HG03460 (cell line): ENCODE results near the gene NRG3.
"Not testable (repeated sequence)": the region's sequence is repeated elsewhere in the genome, so short reads cannot be mapped to it uniquely, and the experiment has no call there.

Experiments
- ATAC-seq: cut with Tn5 transposase; IDR thresholded peaks from one replicate; pipeline ENCODE4 v1.9.1; 2021; ENCODE audit not compliant: unreplicated experiment

The NRG3 gene

DNA sequence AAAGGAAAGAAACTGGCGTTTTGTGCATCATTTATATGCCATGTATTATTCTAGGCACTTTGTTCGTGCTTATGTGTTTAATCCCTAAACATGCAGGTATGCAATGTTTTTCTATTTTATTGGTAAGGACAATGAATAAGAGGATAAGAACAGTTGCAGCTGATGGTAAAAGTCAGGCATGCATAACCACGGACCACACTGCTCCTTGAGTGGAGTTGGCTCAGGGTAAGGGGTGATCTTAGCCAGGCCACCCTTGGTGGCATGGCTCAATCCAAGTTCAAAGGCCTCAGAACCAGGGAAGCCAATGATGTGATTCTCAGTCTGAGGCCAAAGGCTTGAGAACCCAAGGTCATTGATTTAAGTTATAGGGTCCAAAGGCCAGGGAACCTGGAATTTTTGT, 1068.1 kb downstream of the NRG3 start:
- ATAC-seq = no peak

GRCh38 chr10:82949816-82950575, 1075.0 kb downstream of the NRG3 start:
- no peak for ATAC-seq

DNA sequence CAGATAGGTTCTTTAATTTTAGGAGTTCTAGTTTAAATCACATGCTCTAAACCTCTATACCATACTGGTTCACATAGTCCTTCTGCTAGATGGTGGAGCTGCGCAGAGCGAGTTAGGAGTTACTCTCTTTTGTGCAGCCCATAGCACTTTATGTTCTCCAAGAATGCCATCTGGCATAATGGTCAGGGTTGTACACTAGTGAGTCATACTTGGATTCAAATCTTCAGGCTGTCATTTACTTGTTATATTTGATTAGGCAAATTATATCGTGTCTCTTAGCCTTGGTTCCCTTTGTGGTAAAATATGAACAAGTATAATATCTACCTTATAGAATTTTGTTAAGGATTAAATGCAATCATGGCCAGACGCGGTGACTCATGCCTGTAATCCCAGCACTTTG, 1078.3 kb downstream of the NRG3 start:
- no peak for ATAC-seq

DNA sequence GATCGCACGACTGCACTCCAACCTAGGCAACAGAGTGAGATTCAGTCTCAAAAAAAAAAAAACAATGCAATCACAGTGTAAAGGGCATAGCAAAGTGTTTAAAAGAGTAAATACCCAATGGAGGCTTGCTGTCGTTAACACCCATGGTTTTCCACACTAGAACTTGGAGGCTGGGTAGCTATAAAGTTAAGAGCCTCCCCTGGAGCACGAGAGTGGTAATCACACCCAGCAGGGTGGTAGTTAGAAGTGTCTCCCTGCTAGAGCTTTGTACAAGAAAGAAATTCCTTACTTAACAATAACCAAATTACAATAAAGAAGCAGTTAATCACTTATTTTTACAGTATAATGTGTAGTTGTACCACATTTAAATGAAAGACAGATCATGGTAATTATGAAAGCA, 1078.9 kb downstream of the NRG3 start:
- no peak for ATAC-seq

DNA sequence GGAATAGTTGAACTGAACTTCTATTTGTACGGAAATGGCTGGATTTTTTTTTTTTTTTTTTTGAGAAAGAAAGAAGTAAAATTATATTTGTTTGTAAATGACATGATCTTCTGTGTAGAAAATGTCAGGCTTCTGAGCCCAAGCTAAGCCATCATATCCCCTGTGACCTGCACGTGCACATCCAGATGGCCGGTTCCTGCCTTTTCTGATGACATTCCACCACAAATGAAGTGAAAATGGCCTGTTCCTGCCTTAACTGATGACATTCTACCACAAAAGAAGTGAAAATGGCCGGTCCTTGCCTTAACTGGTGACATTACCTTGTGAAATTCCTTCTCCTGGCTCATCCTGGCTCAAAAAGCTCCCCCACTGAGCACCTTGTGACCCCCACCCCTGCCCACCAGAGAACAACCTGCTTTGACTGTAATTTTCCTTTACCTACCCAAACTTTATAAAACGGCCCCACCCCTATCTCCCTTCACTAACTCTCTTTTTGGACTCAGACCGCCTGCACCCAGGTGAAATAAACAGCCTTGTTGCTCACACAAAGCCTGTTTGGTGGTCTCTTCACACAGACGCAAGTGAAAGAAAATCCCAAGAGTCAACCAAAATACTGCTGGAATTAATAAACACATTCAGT, 1085.5 kb downstream of the NRG3 start:
- not testable (repeated sequence) for ATAC-seq

DNA sequence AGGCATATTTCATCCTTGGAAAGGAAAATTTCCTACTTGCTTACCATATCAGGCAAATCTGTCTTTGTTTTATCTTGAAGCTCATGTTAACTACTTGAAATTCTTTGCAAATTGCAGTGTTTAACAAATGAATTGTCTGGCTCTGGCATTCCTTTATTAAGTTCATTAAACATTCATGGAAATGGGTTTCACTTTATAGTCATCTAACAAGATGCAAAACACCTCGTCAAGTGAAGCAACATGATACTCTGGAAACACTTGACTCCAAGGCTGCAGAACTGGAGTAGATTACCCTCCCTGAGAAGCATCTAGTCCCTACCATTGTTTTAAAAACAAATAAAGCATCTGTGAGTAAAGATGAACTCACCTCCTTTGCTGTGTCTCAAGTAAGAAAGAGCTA, 1086.9 kb downstream of the NRG3 start:
- no peak for ATAC-seq

- ATAC-seq = no peak
These were observed 1091.1 kb downstream of the NRG3 start for GRCh38 chr10:82966130-82966529.

DNA sequence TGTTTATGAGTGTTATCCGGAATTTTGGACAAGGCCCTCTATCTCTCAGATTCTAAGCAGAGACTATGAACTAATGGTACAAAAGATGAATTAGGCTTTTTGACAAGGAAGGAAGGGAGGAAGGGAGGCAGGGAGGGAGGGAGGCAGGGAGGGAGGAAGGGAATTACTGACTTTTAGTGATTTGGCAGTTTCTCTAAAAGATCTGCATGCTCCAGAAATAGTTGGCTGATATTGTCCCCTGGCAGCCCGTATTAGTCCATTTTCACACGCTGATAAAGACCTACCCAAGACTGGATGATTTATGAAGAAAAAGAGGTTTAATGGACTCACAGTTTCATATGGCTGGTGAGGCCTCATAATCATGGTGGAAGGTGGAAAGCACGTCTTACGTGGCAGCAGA, 1093.5 kb downstream of the NRG3 start:
- ATAC-seq = no peak

- ATAC-seq = no peak
These were observed 1094.4 kb downstream of the NRG3 start for GRCh38 chr10:82969405-82969804.

- ATAC-seq = no peak
These were observed 1105.3 kb downstream of the NRG3 start for GRCh38 chr10:82980321-82980720.

- no peak for ATAC-seq
These were observed 1106.2 kb downstream of the NRG3 start for GRCh38 chr10:82981137-82981723.

DNA sequence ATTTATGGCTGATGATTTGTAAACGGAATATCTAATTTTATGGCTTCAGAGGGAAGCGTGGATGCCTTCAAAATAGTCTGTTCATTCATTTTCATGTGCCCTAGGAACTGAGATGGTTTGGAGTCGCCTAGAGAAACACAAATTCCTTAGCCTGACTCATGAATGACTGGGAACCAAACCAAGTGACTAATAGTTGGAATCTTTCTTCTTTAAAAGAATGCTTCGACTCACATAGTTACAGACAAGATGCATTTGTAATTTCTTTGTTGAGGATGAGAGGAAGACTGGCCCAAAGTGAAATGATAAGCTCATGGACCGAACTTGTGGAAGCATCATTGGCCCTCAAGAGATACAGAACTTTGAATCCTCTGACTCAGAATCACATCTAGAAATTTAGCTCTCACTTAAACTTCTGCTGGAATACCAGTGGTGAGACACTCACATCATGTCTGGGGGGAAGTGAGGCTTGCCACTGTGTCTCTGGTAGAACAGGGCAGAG, 1107.2 kb downstream of the NRG3 start:
- no peak for ATAC-seq

- ATAC-seq = no peak
These were observed 1111.2 kb downstream of the NRG3 start for GRCh38 chr10:82986216-82986615.

DNA sequence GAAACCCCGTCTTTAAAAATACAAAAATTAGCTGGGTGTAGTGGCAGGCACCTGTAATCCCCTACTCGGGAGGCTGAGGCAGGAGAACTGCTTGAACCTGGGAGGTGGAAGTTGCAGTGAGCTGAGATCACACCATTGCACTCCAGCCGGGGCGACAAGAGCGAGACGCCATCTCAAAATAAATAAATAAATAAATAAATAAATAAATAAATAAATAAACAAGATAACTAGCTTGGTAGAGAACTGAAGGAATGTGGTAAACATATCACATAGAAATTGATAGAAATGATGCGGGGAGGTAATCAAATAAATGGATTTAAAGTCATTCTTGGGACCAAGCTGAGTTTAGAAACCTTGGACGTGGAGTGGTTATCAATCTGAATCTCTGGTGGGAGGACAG, 1131.5 kb downstream of the NRG3 start:
- ATAC-seq = not testable (repeated sequence)

GRCh38 chr10:83007510-83007909, 1132.5 kb downstream of the NRG3 start:
- no peak for ATAC-seq

GRCh38 chr10:83012866-83013265, 1137.9 kb downstream of the NRG3 start:
- no peak for ATAC-seq

- ATAC-seq = no peak
These were observed 1142.3 kb downstream of the NRG3 start for GRCh38 chr10:83017076-83017867.

GRCh38 chr10:83023662-83024061, 1148.7 kb downstream of the NRG3 start:
- no peak for ATAC-seq
